GM19035 (cell line): ENCODE data around the gene WBP4.
"Not testable (repeated sequence)": the region's sequence is repeated elsewhere in the genome, so short reads cannot be mapped to it uniquely, and the experiment has no call there.

ENCODE experiments used
- ATAC-seq: cut with Tn5 transposase; IDR thresholded peaks from one replicate; pipeline ENCODE4 v1.9.1; 2021; ENCODE audit not compliant: unreplicated experiment

Gene WBP4

DNA sequence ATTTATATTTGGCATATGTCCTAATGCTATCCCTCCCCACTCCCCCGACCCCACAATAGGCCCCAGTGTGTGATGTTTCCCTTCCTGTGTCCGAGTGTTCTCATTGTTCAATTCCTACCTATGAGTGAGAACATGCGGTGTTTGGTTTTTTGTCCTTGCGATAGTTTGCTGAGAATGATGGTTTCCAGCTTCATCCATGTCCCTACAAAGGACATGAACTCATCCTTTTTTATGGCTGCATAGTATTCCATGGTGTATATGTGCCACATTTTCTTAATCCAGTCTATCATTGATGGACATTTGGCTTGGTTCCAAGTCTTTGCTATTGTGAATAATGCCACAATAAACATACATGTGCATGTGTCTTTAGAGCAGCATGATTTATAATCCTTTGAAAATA lies 18.9 kb upstream of the WBP4 start:
- not testable (repeated sequence) for ATAC-seq

DNA sequence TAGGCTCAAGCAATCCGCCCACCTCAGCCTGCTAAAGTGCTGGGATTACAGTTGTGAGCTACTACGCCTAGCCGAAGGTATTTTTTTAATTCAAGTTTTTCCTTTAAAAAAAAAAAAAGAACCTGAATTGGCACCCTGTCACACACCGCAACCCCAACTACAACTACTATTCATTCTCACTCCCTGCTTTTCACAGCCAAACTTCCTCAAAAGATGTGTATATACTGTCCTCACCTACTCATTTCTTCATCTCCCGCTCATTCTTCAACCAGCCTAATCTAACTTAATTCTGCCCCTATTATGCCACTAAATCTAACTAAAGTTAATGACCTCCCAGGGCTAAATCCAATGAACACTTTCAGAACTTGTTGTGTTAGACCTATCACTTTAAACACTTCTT lies 12.7 kb upstream of the WBP4 start:
- ATAC-seq: no peak

DNA sequence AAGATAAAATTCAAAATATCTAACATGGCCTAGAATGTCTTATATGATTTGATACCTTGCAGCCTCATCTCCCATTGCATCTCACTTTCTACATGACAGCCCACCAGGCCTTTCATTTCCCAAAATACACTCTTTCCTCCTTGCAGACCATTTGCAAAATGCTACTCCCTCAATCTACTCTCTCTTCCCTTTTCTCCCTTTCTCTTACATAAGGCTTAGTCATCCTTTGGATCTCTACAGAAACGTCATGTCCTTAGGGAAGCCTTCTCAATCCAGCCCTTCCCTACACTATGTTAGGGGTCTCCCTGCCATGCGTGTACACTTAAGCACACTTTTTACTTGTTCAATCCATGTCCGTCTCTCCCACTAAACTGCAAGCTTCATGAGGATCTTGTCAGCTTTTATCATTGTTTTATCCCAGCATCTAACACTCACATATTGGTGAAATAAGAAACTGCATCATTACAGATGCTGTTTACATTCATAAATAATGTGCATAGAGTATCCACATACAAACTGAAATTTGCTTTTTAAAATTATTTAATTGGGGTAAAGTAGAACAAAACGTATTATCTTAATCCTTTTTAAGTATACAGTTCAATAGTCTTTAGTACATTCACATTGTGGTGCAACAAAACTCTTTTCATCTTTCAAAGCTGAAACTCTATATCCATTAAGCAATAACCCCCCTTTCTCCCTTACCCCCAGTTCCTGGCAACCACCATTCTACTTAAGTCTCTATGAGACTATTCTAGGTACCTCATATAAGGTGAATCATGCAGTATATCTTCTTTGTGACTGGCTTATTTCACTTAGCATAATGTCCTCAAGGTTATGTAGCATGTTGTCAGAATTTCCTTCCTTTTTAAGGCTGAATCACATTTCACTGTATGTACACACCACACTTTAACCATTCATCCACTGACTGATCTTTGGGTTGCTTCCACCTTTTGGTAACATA lies 11.5 kb upstream of the WBP4 start:
- ATAC-seq: no peak

DNA sequence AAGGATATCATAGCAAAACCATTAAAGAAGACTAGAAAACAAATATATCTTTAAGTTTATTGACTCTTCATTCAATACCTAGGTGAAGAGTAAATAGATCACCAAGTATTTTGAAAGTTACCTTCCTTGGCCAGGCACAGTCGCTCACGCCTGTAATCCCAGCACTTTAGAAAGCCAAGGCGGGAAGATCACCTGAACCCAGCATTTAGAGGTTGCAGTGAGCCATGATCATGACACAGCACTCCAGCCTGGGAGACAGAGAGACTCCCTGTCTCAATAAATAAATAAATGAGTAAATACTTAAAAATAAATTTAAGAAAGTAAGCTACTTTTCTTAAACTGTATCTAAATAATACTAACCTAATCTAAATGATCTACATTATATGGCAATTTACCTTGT lies 8.9 kb upstream of the WBP4 start:
- ATAC-seq: no peak

- peak; percentile 65 for ATAC-seq
Measured at GRCh38 chr13:41053384-41053826, 7.9 kb upstream of the WBP4 start.

- no peak for ATAC-seq
Measured at GRCh38 chr13:41054212-41054877, 7.0 kb upstream of the WBP4 start.

GRCh38 chr13:41054919-41055619 lies 6.2 kb upstream of the WBP4 start:
- ATAC-seq: no peak

DNA sequence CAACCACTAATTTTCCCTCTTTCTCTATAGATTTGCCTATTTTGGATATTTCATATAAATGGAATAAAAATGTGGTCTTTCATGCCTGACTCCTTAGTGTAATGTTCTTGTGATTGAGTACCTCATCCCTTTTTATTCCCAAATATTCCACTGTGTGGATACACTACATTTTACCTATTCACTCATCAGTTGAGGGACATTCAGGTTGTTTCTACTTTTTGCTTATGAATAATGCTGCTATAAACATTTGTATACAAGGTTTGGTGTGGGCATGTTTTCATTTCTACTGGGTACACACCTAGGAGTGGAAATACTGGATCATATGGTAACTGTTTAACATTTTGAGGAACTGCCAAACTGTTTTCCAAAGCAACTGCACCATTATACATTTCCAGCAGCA lies 5.1 kb upstream of the WBP4 start:
- ATAC-seq: no peak

- ATAC-seq: no peak
Measured at GRCh38 chr13:41056826-41057711, 4.2 kb upstream of the WBP4 start.

- ATAC-seq: no peak
Measured at GRCh38 chr13:41058295-41059070, 2.8 kb upstream of the WBP4 start.

DNA sequence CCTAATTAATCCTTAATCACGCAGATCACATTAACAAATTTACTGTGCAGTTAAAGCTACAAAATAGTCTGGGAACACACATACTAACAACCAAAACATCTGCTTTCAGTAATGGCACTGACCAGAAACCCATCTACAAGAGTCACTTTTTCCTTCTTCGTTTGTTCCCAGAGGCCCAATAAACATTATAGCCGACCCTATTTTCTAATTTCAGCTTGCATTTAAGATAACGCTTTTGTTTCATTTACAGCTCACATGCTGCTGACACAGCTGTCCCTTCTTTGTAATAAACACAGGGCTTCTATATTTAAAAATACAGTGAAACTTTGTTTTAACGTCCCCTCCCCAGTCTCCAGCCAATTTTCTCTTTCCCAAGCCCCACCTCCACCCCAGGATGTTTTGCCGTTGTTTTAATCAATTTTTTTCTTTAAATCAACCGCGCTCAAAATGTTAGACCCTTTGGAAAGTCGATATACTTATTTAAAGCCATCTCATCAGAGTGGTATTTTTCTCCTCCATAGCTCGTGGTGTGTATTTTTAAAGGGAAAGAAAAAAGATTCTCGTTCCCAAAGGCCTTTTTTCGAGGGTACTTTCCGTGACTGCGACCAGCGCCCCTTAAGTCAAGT lies 1.7 kb upstream of the WBP4 start:
- no peak for ATAC-seq

DNA sequence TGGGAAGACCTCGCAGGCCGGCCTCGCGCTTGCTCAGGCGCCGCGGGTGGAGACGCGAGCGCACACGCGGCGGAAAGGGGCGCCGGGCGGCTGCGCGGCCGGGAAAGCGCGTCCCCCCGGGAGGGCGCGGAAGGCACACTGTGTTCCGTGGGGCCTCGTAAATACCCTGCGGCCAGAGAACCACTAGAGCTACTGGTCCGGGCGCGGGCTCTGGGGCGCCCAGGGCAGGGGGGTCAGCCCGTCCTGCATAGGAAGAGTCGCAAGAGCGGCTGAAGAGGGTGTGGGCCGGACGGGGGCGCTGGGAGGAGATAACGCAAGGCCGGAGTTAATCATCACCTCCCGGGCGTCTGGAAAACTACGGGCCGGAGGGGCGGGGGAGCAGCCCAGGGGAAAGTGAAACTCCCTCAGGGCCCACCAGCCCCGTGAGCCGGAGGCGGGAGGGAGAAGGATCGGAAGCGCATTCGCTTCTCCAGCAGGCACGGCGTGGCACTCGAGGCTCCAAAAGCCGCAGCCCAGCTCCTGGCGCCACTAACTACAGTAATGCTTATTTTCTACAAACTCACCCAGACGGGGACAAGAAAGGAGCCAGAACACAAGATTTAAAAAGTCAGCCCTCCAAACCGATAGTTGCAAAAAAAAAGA lies 1.1 kb upstream of the WBP4 start:
- ATAC-seq: peak; percentile 38

DNA sequence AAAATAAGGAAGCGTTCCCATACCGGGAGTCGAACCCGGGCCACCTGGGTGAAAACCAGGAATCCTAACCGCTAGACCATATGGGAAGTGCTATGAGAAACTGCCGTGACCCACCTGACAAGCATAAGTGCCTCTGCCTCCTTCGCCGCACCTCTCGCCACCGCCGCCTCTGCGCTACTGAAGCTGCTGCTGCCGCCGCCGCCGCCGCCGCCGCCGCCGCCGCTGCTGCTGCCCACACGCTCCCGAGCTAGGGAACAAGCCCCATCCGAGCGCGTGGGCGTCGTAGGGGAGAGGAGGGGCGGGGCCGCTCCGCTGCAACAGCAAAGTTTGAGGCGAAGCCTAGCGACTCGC lies 610 bp upstream of the WBP4 start:
- peak; percentile 37 for ATAC-seq

GRCh38 chr13:41061914-41062837 lies 867 bp downstream of the WBP4 start:
- peak; percentile 38 for ATAC-seq

DNA sequence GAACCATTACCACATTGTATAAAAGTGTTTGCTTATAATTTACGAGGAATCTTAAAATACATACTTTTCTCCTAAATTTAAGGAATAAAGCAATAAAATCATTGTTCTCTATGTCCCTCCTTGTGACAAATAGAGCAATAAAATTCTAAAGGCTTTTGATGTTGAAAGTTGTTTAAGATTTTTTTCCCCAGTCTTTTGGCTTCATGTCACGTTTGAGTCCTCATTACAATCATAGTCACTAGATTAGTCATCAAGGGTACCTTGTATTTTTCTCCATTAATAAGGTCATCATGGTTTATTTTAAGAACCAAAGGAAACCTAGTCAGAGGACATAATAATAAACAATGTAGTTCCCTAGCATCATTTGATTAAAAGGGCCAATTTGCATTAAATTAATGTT lies 3.2 kb downstream of the WBP4 start:
- ATAC-seq: no peak

GRCh38 chr13:41065078-41065477 lies 3.8 kb downstream of the WBP4 start:
- no peak for ATAC-seq

GRCh38 chr13:41074523-41074922 lies 13.2 kb downstream of the WBP4 start:
- ATAC-seq: no peak

DNA sequence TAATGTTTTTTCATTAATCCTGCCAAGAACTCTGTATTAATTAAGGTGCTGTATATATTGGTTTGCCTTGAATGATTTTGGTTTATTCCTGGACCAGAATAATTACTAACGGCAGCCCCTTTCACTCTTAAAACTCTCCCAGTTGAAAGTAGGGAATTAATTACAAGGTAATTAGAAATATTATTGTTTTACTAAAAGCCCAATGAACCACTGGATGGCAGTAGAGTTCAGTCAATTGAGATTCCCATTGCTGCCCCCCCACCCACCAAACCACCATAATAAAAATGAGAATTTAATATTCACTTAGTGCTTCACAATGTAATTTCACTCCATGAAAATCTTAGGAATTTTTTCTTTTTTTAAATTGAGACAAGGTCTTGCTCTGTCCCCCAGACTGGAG lies 13.7 kb downstream of the WBP4 start:
- ATAC-seq: no peak
